Activated naive CD4-positive, alpha-beta T cell treated with anti-CD3 and anti-CD28 coated beads for 36 hours (primary cell): ENCODE measurements around the gene CAMKK1. TPM values are rescaled to one million over a fixed set of nuclear protein-coding genes. Genes with fewer than 3 reads are reported as not detected.

Experiments used
- CTCF ChIA-PET: fragments of 350-600 bp; sonication (Branson Sonifier 250); formaldehyde crosslinking; loops from one replicate; lab custom pipeline; 2021; ENCODE audit warnings: antibody characterized with exemption; lab: Charles Lee
- DNase-seq: peaks from one replicate; pipeline ENCODE4 v3.0.0-alpha.2; 2020
- H3K27ac Mint-ChIP-seq: one replicate; pipeline ENCODE4 v1.8.0; 2021; ENCODE audit warnings: mild to moderate bottlenecking, mixed read lengths
- H3K27me3 Mint-ChIP-seq: one replicate; pipeline ENCODE4 v1.8.0; 2021; ENCODE audit warnings: low read depth, mixed read lengths
- H3K36me3 Mint-ChIP-seq: one replicate; pipeline ENCODE4 v1.8.0; 2021; ENCODE audit warnings: low read depth, mixed read lengths
- H3K4me1 Mint-ChIP-seq: one replicate; pipeline ENCODE4 v1.8.0; 2021; ENCODE audit warnings: low read depth, mixed read lengths
- H3K4me3 Mint-ChIP-seq: one replicate; pipeline ENCODE4 v1.8.0; 2021; ENCODE audit warnings: mild to moderate bottlenecking, moderate library complexity, mixed read lengths
- H3K9me3 Mint-ChIP-seq: one replicate; pipeline ENCODE4 v1.8.0; 2021; ENCODE audit warnings: mixed read lengths
- intact Hi-C: fragments of 100-400 bp; cut with micrococcal nuclease; formaldehyde crosslinking; loops from one replicate; pipeline ENCODE4 v1.15.1; 2023
- total RNA-seq, 2 experiments: library from RNA; stranded (reverse); gene quantifications; one replicate each; pipeline ENCODE4 v1.2.3, GENCODE V29; 2021

Gene CAMKK1
- total RNA-seq, 2 experiments from 2014 or later, result 2.4 to 2.7 TPM

GRCh38 chr17:3812284-3812683 is 80.6 kb downstream of the CAMKK1 start:
- CTCF ChIA-PET, result interaction anchor here (1.1 to 1.8 kb wide), 3 partner anchors 15 to 74 kb away, joined by 3 to 4 read pairs (median 4); partner anchors contain the start of gene NCBP3
- Mint-ChIP-seq H3K27me3 (no peaks in the 10 kb centered on the region), H3K27ac (no peak overlapping the region), H3K4me3 (no peak overlapping the region), H3K9me3 (no peaks in the 10 kb centered on the region), H3K36me3 (peaks cover 20% of the 10 kb centered on the region), H3K4me1 (peaks cover 13% of the 10 kb centered on the region)
- no peak for DNase-seq
- intact Hi-C loops, result no loop called here

Other genes starting within 250 kb of the CAMKK1 start
- gene TAX1BP3, start 224.5 kb downstream of the CAMKK1 start, total RNA-seq, result 10 to 100 TPM; 17.7 to 19.3 TPM
- 10 to 100 TPM; 41.8 to 44.0 TPM for gene EMC6, start 224.2 kb downstream of the CAMKK1 start, total RNA-seq
- 10 to 100 TPM; 45.2 to 47.4 TPM for gene P2RX5, start 196.9 kb downstream of the CAMKK1 start, total RNA-seq
- gene HASPIN, start 169.2 kb downstream of the CAMKK1 start, total RNA-seq, result 10 to 100 TPM; 20.5 to 21.8 TPM
- 10 to 100 TPM; 31.7 to 32.4 TPM for gene ITGAE, start 91.9 kb downstream of the CAMKK1 start, total RNA-seq
- 10 to 100 TPM; 33.9 to 40.4 TPM for gene NCBP3, start 46.8 kb downstream of the CAMKK1 start, total RNA-seq
- under 1 TPM; 0.10 to 0.17 TPM for gene P2RX1, start 23.4 kb upstream of the CAMKK1 start, total RNA-seq
- 10 to 100 TPM; 75.5 to 76.4 TPM for gene ATP2A3, start 71.4 kb upstream of the CAMKK1 start, total RNA-seq
- 10 to 100 TPM; 35.4 to 37.2 TPM for gene ZZEF1, start 250.0 kb upstream of the CAMKK1 start, total RNA-seq